ENCODE results near the gene EPS15.

DNA sequence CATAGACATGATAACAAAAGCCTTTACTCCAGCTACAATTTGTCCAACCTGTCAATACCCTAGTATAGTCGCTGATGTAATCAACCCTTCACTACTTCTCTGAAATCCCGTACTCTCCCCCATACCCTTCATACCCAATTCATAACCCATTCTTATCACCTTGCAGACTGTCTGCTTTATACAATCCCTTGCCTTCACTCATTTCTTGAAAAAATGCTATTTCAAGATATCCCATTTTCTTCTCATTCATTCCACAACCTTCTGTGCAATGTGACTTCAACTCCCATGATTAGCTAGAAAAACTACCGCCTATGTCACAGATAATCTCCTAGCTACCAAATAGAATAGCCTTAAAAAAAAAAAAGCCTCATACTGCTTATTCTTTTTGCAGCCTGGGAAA lies 49.5 kb downstream of the EPS15 start:
- TF ChIP-seq JUNB (IDR thresholded peaks at IDR 0.05) (no peak), ZNF274 (IDR thresholded peaks at IDR 0.05; ENCODE audit: insufficient read depth, insufficient read length) (no peak), ZNF207 (IDR thresholded peaks at IDR 0.05; ENCODE audit: borderline replicate concordance) (no peak), RELA (IDR thresholded peaks at IDR 0.05; ENCODE audit: borderline replicate concordance, partially characterized antibody) (no peak), CTCF (IDR thresholded peaks at IDR 0.05 in 2 of 3, conservative IDR thresholded peaks at IDR 0.05 in 1 of 3; ENCODE audit: control insufficient read depth in 2 of 3, extremely low read depth in 1 of 3, insufficient read depth in 1 of 3, low read depth in 3 of 3, low read length in 3 of 3) (no peak)
- TF ChIP-seq, protein P1, sequence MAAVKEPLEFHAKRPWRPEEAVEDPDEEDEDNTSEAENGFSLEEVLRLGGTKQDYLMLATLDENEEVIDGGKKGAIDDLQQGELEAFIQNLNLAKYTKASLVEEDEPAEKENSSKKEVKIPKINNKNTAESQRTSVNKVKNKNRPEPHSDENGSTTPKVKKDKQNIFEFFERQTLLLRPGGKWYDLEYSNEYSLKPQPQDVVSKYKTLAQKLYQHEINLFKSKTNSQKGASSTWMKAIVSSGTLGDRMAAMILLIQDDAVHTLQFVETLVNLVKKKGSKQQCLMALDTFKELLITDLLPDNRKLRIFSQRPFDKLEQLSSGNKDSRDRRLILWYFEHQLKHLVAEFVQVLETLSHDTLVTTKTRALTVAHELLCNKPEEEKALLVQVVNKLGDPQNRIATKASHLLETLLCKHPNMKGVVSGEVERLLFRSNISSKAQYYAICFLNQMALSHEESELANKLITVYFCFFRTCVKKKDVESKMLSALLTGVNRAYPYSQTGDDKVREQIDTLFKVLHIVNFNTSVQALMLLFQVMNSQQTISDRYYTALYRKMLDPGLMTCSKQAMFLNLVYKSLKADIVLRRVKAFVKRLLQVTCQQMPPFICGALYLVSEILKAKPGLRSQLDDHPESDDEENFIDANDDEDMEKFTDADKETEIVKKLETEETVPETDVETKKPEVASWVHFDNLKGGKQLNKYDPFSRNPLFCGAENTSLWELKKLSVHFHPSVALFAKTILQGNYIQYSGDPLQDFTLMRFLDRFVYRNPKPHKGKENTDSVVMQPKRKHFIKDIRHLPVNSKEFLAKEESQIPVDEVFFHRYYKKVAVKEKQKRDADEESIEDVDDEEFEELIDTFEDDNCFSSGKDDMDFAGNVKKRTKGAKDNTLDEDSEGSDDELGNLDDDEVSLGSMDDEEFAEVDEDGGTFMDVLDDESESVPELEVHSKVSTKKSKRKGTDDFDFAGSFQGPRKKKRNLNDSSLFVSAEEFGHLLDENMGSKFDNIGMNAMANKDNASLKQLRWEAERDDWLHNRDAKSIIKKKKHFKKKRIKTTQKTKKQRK (IDR thresholded peaks at IDR 0.05; ENCODE audit: low read depth, low read length) = no peak
